ENCODE results near the gene DCP2.
A peak's percentile ranks its signal among the peaks of the same experiment; 100 is the strongest.
"Not testable (repeated sequence)": the region's sequence is repeated elsewhere in the genome, so short reads cannot be mapped to it uniquely, and the experiment has no call there.

Gene DCP2

GRCh38 chr5:112976432-112977309 lies at the start of gene DCP2:
Gene DCP2, plus strand, starts transcription at chr5:112976798. Its CDS starts 136 bp downstream, at chr5:112976934.
- peak; percentile 96 for DNase-seq (ENCODE audit: low spot score)

DNA sequence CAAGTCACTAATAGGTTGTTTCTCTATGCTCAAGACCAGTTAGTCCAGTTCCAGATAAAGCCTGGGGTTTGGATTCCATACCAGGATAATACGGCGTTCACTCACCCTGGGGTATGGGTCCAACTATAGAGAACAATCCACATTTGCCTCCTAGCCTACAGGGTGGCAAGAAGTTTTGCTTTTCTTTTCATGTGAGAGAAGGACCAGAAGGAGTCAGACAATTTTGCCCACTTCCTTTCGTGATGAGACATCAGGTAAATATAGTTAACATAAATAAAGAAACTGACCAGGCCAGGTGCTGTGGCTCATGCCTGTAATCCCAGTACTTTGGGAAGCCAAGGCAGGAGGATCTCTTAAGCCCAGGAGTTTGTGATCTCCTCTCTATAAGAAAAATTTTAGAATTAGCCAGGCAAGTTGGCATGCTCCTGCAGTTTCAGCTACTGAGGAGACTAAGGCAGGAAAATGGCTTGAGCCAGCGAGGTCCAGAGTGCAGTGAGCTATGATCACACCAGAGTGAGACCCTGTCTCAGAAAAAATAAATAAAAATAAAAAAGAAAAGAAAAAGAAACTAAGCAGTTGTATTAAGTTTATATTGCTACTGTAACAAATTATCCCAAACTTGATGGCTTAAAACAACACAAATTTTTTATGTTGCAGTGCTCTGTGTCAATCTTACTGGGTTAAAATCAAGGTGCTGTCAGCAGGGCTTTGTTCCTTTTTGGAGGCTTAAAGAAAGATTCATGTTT lies 47.1 kb upstream of the DCP2 start:
- no peak for DNase-seq (ENCODE audit: low spot score)

GRCh38 chr5:112930082-112930344 lies 46.6 kb upstream of the DCP2 start:
- DNase-seq (ENCODE audit: low spot score) = no peak

- DNase-seq (ENCODE audit: low spot score) = no peak
Measured at GRCh38 chr5:112931473-112931872, 45.1 kb upstream of the DCP2 start.

GRCh38 chr5:112933105-112933504 lies 43.5 kb upstream of the DCP2 start:
- DNase-seq (ENCODE audit: low spot score) = no peak

- DNase-seq (ENCODE audit: low spot score) = no peak
Measured at GRCh38 chr5:112933651-112934365, 42.8 kb upstream of the DCP2 start.

GRCh38 chr5:112934366-112934663 lies 42.3 kb upstream of the DCP2 start:
- DNase-seq (ENCODE audit: low spot score) = no peak

DNA sequence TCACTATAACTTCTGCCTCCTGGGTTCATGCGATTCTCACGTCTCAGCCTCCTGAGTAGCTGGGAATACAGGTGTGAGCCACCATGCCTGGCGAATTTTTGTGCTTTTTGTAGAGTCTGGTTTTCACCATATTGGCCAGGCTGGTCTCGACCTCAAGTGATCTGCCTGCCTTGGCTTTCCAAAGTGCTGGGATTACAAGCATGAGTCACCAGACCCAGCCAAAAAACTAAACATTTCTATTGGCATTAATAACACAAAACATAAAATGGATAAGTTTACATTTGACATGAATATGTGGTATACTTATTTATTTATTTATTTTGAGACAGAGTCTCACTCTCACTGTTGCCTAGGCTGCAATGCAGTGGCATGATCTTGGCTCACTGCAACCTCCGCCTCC lies 40.9 kb upstream of the DCP2 start:
- no peak for DNase-seq (ENCODE audit: low spot score)

DNA sequence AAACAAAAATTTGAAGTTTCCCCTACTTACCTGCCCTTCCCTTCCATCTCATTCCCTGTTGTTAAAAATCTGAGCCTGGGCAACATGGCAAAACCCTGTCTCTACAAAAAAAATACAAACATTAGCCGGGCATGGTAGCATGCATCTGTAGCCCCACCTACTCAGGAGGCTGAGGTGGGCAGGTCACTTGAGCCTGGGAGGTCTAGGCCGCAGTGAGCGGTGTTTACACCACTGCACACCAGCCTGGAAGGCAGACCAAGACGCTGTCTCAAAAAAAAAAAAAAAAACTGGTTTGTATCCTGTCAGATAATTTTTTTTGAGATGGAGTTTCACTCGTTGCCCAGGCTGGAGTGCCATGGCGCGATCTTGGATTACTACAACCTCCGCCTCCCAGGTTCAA lies 38.3 kb upstream of the DCP2 start:
- DNase-seq (ENCODE audit: low spot score) = no peak

DNA sequence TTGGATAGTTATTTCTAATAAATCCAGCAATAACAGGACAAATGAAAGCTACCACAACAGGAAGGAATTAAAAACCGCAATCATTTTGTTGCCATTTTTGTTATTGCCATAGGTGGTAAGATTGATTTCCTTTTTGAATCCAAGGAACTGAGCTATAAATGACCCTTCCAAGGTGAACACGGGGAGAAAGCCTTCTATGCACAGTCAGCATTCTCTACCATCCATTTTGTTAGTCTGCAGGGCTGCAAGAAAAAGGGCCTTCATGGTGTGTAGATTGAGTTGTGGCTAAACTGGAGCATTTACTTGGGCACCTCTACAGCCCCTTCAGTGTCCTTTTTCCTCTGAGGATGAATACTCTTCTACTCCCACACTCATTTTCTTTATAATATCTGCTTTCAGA lies 35.9 kb upstream of the DCP2 start:
- no peak for DNase-seq (ENCODE audit: low spot score)

GRCh38 chr5:112948458-112948857 lies 28.1 kb upstream of the DCP2 start:
- no peak for DNase-seq (ENCODE audit: low spot score)

- no peak for DNase-seq (ENCODE audit: low spot score)
Measured at GRCh38 chr5:112951124-112951702, 25.4 kb upstream of the DCP2 start.

- DNase-seq (ENCODE audit: low spot score) = no peak
Measured at GRCh38 chr5:112956606-112957005, 20.0 kb upstream of the DCP2 start.

GRCh38 chr5:112957036-112957808 lies 19.4 kb upstream of the DCP2 start:
- no peak for DNase-seq (ENCODE audit: low spot score)

- DNase-seq (ENCODE audit: low spot score) = peak; percentile 33
Measured at GRCh38 chr5:112958093-112959088, 18.2 kb upstream of the DCP2 start.

GRCh38 chr5:112959872-112960271 lies 16.7 kb upstream of the DCP2 start:
- DNase-seq (ENCODE audit: low spot score) = not testable (repeated sequence)

- DNase-seq (ENCODE audit: low spot score) = no peak
Measured at GRCh38 chr5:112960315-112960714, 16.3 kb upstream of the DCP2 start.

- DNase-seq (ENCODE audit: low spot score) = no peak
Measured at GRCh38 chr5:112960863-112961504, 15.6 kb upstream of the DCP2 start.

DNA sequence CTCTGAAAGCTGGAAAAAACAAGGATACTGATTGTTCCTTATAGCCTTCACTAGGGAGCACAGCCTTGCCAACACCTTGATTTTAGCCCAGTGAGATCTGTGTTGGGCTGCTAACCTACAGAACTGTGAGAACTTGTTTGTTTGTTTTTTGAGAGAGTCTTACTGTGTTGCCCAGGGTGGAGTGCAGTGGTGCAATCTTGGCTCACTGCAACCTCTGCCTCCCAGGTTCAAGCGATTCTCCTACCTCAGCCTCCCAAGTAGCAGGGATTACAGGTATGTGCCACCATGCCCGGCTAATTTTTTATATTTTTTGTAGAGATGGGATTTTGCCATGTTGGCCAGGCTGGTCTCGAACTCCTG lies 13.2 kb upstream of the DCP2 start:
- not testable (repeated sequence) for DNase-seq (ENCODE audit: low spot score)

GRCh38 chr5:112965733-112966306 lies 10.8 kb upstream of the DCP2 start:
- no peak for DNase-seq (ENCODE audit: low spot score)

Measured in kidney capillary endothelial cell (primary cell).